HG02763 (cell line): Measurements from ENCODE around the gene FAM53B.
A peak's percentile ranks its signal among the peaks of the same experiment; 100 is the strongest.

Experiments used
- ATAC-seq: cut with Tn5 transposase; IDR thresholded peaks from one replicate; pipeline ENCODE4 v1.9.1; 2021; ENCODE audit warnings: mild to moderate bottlenecking, moderate library complexity; ENCODE audit not compliant: unreplicated experiment

The FAM53B gene

DNA sequence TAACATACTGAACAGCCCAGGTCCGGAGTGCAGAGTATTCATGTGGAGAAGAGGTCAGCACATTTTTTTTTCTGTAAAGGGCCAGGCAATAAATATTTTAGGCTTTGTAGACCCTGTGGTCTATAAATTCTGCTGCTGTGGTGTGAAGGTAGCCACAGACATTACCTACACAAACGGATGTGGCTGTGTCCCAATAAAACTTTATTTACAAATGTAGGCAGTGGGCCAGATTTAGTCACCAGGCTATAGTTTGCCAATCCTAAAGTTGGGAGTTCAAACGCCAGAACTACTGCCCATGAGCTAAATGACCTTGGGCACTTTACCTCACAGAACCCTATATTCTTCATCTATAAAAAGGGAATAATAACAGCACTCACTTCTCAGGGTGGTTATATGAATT is 13.4 kb downstream of the FAM53B start:
- no peak for ATAC-seq

DNA sequence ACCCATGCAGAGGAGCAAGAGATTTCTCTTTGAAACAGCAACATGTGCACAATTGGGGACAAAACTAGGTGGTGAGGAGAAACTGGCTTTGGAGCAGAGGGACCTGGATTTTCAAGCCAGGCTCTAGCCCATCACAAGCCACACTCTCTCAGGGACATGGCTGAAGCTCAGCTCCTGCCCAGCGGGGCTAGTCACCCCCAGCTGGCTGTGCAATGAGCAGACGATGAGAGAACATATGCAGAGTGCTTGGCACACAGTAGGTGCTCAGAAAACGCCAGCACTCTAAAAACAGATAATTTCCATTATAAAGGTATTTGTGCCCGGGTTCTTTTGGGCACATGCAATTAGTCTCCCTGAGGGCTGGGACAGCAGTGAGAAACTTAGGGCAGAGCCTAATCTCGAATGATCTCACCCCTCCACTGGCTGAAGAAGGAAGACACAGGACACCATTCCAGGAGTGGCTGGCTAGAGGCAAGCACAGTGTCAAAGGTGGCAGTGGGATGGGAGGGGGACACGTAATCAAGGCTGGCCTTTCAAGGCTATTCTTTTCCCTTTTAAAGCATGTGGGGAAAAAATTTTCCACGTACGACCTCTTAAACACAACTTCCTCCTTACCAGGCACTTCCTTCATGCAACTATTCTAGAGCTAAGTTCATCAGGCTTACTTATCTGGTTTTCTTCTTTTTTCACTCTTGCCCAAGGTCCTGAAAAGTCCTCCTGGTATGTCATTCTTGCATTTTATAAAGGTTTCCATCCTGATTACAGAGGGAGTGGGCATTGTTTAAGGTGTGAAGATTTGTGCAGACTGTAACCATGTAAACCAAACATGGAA is 15.1 kb downstream of the FAM53B start:
- no peak for ATAC-seq

DNA sequence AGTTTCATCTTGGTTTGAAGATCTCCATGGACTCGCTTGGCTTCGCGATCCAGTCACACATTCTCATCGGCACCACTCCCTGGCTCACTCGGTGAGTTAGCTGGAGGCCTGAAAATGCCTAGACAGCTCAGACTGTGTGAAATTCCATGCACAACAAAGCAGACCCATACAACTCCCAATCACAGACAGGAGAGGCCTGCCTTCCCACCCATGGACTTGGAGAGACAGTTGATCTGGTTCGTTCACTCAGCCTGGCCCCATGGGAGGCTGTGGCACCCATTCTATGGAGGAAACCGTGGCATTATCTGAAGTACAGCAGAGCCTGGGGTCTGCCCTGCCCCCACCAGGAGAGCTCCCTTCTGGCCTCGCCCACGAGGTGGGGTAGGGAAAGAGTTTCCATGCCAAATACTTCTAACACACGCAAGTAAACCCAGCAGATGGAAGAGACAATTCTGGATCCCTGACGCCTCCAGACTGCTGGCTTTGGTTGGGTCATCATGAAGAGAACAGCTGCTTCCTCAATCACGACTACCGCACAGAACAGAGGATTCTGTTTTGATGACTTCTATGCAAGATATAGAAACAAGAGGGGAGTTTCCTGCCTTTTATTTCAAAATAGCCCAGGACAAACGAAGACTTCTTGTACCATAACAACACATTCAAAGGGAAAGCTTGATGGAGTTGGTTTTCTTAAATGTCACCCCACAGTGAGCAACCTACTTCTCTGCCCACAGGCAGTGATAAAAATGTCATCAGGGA is 15.9 kb downstream of the FAM53B start:
- no peak for ATAC-seq

DNA sequence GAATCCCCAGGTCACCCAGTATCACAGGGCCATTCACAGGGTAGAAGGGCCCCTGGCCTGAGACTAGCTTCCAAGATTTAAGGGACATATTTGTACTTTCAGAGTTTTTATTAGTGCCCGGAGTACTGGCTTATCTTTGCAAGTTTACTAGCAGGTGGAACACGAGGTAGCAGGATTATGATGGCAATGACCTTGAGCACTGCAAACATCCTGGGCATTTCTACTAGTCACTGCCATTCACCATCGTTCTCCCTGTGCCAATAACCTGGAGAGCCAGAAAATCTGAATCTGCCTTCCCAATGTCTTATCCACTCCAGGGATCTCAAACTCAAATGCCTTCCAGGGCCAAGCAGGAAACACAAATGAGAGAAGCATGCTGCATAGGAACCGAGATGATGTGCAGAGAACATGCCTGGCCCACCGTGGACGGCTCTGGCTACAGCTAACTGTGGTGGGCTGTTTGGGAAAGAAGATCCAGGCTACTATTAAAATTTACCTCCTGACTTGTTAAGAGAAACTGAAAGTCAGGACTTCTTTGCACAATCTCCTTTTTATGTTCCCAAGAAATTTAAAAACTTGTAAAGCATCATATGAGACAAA is 16.7 kb downstream of the FAM53B start:
- no peak for ATAC-seq

- ATAC-seq, result no peak
Measured at GRCh38 chr10:124725791-124726190, 18.4 kb downstream of the FAM53B start.

- no peak for ATAC-seq
Measured at GRCh38 chr10:124725171-124725631, 19.0 kb downstream of the FAM53B start.

DNA sequence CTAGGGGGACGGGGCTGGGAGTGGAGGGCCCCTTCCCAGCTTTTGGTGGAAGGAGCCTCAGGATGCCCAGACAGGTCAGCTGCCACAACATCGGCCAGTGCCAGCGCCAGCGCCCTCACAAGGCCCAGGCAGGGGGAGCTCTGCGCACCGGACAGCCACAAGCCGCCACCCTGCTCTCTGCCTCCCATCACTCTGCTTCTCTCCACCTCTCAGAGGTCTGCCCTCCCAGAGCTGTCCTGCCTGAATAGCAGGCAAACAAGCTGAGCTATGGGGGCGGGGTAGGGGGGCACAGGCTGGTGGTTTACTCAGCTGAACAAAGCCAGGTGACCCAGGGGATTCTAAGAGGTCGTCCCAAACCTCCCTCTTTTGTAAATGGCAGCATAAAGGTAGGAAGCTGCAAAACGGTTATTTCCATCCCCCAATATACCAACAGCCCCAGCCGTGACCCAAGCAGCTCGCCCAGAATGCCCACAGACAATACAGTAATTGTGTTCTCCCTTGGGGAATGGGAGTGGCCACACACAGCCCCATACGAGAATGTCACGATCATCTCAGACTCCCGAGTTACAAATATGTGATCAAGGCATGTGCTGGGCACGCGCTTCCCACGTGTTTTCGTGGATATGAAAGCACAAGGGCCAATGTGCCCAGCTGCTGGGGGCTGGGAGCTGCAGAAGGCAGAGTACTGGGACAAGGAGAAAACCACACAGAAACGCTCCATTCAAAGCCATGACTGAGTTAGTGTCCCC is 19.7 kb downstream of the FAM53B start:
- no peak for ATAC-seq

GRCh38 chr10:124723826-124724225 is 20.4 kb downstream of the FAM53B start:
- ATAC-seq, result no peak

- ATAC-seq, result peak; percentile 61
Measured at GRCh38 chr10:124722798-124723783, 21.1 kb downstream of the FAM53B start.

GRCh38 chr10:124721330-124722045 is 22.7 kb downstream of the FAM53B start:
- ATAC-seq, result no peak

DNA sequence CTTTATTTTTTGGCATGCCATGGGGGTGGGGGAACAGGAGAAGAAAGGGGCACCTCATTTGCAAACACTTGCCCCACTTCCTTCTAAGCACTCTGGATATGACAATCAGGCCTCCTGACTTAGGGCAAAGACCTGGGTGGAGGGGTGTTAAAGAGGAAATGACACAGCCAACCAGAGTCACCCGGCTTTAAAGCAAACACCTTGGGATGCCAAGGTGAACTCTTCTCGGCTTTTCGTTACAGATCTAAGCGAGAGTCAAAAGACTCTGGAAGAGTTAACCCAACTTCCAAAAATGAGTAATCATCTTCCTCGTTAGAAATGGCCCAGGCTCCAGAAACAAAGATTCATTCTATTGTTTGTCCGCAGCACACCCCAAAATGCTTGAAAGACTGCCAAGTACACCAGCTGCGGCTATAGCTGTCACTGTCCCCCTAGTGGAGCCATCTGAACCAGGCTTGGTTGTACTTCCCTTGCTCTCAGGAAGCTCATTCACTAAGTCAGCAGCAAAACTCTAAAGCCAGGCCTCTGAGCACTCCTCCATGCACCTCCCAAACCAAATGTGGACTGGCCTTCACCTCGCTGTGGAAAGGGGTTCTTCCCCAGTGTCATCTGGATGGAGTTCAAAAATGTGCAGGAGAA is 24.8 kb downstream of the FAM53B start:
- peak; percentile 38 for ATAC-seq

GRCh38 chr10:124717911-124718741 is 26.1 kb downstream of the FAM53B start:
- peak; percentile 52 for ATAC-seq

GRCh38 chr10:124717041-124717757 is 27.0 kb downstream of the FAM53B start:
- no peak for ATAC-seq

DNA sequence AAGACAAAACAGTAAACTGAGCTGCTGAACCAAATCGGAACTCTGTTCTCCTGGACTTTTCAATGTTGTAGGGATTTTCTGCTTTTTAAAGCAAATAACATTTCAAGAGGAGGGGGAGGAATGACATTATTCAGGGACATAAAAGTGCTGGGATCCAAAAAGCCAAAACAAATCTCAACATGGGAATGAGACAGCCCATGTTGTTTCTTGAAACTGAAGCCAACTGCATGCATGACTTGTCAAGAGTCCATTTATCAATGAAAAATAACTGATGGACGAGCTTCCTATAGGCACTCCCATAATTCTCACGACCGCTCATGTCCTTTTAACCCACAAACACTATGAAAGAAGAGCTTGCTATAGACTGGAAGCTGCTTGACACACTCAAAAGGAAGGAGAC is 27.8 kb downstream of the FAM53B start:
- no peak for ATAC-seq

- no peak for ATAC-seq
Measured at GRCh38 chr10:124715439-124715838, 28.7 kb downstream of the FAM53B start.

DNA sequence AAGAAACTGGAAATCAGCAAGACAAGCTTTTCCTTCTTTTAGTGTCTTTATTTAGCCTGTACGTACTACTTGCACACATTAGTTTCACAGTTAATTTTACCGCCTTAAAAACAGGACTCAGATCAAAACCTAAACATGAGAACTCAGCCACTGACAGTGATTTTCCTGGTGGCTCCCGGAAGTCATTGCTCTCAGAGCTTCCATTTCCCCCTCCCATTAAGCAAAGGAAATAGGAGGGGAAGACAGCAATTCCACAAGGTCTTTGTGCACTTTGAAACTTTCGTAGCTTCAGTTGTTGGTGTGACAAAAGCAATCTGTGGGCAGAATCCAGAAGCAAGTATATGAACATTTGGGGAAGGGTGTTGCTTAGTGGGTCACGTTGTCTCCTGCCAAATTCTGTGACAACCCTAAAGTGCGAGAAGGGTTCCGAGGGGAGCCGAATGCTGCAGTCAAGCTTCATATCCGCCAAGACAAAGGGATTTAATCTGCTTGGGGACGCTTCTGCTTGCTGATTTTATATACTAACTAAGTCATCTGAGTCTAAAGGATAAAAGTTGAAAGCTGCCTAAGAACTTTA is 30.4 kb downstream of the FAM53B start:
- ATAC-seq, result no peak
